ENCODE data around the gene MRC2.

DNA sequence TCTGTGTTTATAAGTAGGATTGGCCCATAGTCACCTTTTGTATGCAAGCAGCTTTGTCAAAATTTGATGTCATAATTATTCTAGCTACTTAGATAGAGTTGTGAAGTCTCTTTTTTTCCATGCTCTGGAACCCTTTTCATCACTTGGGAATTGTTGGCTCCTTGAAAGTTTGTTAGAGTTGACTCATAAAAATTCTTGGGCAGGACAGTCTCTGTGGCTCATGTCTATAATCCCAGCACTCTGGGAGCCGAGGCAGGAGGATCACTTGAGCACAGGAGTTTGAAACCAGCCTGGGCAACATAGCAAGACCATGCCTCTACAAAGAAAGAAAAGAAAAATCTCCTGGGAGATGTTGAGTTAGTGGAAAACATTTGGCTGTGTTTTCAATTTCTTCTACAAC, 45.7 kb upstream of the MRC2 start:
- TF ChIP-seq POLR2A (IDR thresholded peaks at IDR 0.05; ENCODE audit: low read length), result no peak
- TF ChIP-seq BHLHE40 (IDR thresholded peaks at IDR 0.05; ENCODE audit: low read depth, low read length), result no peak
- TF ChIP-seq, protein P1, sequence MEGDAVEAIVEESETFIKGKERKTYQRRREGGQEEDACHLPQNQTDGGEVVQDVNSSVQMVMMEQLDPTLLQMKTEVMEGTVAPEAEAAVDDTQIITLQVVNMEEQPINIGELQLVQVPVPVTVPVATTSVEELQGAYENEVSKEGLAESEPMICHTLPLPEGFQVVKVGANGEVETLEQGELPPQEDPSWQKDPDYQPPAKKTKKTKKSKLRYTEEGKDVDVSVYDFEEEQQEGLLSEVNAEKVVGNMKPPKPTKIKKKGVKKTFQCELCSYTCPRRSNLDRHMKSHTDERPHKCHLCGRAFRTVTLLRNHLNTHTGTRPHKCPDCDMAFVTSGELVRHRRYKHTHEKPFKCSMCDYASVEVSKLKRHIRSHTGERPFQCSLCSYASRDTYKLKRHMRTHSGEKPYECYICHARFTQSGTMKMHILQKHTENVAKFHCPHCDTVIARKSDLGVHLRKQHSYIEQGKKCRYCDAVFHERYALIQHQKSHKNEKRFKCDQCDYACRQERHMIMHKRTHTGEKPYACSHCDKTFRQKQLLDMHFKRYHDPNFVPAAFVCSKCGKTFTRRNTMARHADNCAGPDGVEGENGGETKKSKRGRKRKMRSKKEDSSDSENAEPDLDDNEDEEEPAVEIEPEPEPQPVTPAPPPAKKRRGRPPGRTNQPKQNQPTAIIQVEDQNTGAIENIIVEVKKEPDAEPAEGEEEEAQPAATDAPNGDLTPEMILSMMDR (IDR thresholded peaks at IDR 0.05), result no peak
- TF ChIP-seq, protein P2, sequence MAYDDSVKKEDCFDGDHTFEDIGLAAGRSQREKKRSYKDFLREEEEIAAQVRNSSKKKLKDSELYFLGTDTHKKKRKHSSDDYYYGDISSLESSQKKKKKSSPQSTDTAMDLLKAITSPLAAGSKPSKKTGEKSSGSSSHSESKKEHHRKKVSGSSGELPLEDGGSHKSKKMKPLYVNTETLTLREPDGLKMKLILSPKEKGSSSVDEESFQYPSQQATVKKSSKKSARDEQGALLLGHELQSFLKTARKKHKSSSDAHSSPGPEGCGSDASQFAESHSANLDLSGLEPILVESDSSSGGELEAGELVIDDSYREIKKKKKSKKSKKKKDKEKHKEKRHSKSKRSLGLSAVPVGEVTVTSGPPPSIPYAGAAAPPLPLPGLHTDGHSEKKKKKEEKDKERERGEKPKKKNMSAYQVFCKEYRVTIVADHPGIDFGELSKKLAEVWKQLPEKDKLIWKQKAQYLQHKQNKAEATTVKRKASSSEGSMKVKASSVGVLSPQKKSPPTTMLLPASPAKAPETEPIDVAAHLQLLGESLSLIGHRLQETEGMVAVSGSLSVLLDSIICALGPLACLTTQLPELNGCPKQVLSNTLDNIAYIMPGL (CRISPR knock-in tag; IDR thresholded peaks at IDR 0.05; ENCODE audit: borderline replicate concordance), result no peak
- no peak for TF ChIP-seq PHF8 (IDR thresholded peaks at IDR 0.05; ENCODE audit: borderline replicate concordance, low read depth)
- TF ChIP-seq, protein P3, sequence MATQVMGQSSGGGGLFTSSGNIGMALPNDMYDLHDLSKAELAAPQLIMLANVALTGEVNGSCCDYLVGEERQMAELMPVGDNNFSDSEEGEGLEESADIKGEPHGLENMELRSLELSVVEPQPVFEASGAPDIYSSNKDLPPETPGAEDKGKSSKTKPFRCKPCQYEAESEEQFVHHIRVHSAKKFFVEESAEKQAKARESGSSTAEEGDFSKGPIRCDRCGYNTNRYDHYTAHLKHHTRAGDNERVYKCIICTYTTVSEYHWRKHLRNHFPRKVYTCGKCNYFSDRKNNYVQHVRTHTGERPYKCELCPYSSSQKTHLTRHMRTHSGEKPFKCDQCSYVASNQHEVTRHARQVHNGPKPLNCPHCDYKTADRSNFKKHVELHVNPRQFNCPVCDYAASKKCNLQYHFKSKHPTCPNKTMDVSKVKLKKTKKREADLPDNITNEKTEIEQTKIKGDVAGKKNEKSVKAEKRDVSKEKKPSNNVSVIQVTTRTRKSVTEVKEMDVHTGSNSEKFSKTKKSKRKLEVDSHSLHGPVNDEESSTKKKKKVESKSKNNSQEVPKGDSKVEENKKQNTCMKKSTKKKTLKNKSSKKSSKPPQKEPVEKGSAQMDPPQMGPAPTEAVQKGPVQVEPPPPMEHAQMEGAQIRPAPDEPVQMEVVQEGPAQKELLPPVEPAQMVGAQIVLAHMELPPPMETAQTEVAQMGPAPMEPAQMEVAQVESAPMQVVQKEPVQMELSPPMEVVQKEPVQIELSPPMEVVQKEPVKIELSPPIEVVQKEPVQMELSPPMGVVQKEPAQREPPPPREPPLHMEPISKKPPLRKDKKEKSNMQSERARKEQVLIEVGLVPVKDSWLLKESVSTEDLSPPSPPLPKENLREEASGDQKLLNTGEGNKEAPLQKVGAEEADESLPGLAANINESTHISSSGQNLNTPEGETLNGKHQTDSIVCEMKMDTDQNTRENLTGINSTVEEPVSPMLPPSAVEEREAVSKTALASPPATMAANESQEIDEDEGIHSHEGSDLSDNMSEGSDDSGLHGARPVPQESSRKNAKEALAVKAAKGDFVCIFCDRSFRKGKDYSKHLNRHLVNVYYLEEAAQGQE (IDR thresholded peaks at IDR 0.05), result no peak
- no peak for TF ChIP-seq CHD2 (IDR thresholded peaks at IDR 0.05; ENCODE audit: low read length, partially characterized antibody)
- no peak for TF ChIP-seq CEBPB (IDR thresholded peaks at IDR 0.05)

All from A549 (cell line).